Ectodermal cell (in vitro differentiated cells): Measurements from ENCODE around the gene GRPEL2.

Experiments used
- H3K27ac ChIP-seq: 2 replicates; pipeline ENCODE4 v1.7.0; 2013; ENCODE audit warnings: mild to moderate bottlenecking, low read depth, low read length; ENCODE audit not compliant: insufficient read depth, poor library complexity, severe bottlenecking
- H3K27me3 ChIP-seq: 2 replicates; pipeline ENCODE4 v1.7.0; 2013; ENCODE audit warnings: mild to moderate bottlenecking, low read length; ENCODE audit not compliant: insufficient read depth, control insufficient read depth, poor library complexity, severe bottlenecking
- H3K36me3 ChIP-seq: one replicate; pipeline ENCODE4 v1.7.0; 2013; ENCODE audit warnings: low read length; ENCODE audit not compliant: control insufficient read depth, insufficient read depth
- H3K4me1 ChIP-seq: one replicate; pipeline ENCODE4 v1.7.0; 2013; ENCODE audit warnings: low read length; ENCODE audit not compliant: control insufficient read depth, insufficient read depth
- H3K4me3 ChIP-seq: 2 replicates; pipeline ENCODE4 v1.7.0; 2013; ENCODE audit warnings: low read depth, low read length, control low read depth; ENCODE audit not compliant: insufficient read depth
- H3K9me3 ChIP-seq: 2 replicates; pipeline ENCODE4 v1.7.0; 2013; ENCODE audit warnings: mild to moderate bottlenecking, low read length, moderate library complexity; ENCODE audit not compliant: control insufficient read depth
- WGBS, 2 experiments: methylation state at CpG; one replicate each; pipeline ENCODE4 v1.1.7; 2013; ENCODE audit warnings: missing lambda C conversion rate in 2 of 2; 5-methylcytosine and 5-hydroxymethylcytosine counted together

GRPEL2 gene

GRCh38 chr5:149365418-149365817, 20.1 kb downstream of the GRPEL2 start:
- Histone ChIP-seq H3K27me3 (no peaks in the 10 kb centered on the region), H3K4me1 (no peaks in the 10 kb centered on the region), H3K9me3 (no peaks in the 10 kb centered on the region), H3K36me3 (no peaks in the 10 kb centered on the region), H3K27ac (no peak overlapping the region), H3K4me3 (no peak overlapping the region)
- WGBS, 2 experiments, result 90 to 94% methylated on average over 6 of the region's 6 CpGs

DNA sequence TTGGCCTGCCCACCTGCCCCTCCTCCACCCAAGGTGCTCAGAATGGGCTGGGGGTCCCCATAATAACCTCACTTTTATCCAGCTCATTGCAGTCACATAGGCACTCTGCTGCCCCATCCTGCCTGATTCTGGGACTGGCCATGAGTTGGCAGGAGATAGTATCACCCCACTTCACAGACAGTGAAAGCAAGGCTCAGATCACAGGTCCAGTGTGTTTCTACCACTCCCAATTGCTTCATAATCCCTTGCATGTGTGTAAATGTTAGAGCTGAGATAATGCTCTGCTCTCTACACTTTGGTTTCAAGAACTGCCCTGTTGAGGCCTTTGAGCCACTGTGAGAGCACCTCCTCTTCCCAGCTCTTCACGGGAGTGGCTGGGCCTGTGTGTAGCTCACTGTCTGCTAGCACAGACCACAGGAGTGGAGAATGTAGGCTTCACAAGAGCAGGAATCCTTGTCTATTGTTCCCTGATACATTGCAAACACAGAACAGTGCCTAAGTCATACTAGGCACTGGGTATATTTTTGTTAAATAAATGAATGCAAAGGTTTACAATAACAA, 20.9 kb downstream of the GRPEL2 start:
- Histone ChIP-seq H3K4me1 (no peaks in the 10 kb centered on the region), H3K27ac (no peak overlapping the region), H3K9me3 (no peaks in the 10 kb centered on the region), H3K27me3 (no peaks in the 10 kb centered on the region), H3K4me3 (no peak overlapping the region), H3K36me3 (no peaks in the 10 kb centered on the region)
- WGBS, 2 experiments, result 81 to 95% methylated on average over 1 of the region's 1 CpG

DNA sequence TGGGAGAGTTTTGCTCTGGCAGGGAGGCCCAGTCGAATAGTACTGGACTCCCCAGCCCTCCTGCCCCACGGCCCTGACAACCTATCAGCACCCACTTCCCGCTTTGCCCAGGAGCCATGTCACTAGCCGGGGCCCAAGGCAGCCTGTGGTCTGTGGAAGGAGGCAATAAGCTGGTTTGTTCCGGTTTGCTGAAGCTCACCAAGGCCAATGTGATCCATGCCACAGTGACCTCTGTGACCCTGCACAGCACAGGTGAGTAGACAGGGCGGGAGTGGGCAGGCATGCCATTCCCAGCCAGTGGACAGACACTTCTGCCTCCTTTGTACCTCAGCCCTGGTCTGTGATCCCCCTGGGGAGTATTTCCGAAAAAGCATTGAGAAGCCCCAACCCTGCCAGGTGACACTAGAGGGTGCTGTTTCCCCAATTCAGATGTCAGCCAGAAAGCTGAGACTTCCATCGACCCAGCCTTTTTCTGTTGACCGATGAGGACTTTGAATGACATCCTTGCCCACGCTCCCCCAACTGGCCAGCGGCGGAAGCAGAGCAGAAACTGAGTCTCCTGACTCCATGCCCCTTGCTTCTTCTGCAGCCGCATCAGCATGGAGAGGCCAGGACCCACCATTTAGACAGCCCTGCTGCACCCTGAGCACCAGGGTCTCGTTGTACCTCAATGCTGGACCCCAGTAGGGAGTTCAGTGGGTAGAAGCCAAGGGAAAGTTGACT, 22.1 kb downstream of the GRPEL2 start:
- H3K27ac ChIP-seq, result no peak overlapping the region
- H3K27me3 ChIP-seq, result no peaks in the 10 kb centered on the region
- H3K4me3 ChIP-seq, result no peak overlapping the region
- 39% methylated on average over 14 of the region's 14 CpGs for WGBS, 2 experiments
- H3K4me1 ChIP-seq, result no peaks in the 10 kb centered on the region
- H3K9me3 ChIP-seq, result no peaks in the 10 kb centered on the region
- H3K36me3 ChIP-seq, result no peaks in the 10 kb centered on the region

DNA sequence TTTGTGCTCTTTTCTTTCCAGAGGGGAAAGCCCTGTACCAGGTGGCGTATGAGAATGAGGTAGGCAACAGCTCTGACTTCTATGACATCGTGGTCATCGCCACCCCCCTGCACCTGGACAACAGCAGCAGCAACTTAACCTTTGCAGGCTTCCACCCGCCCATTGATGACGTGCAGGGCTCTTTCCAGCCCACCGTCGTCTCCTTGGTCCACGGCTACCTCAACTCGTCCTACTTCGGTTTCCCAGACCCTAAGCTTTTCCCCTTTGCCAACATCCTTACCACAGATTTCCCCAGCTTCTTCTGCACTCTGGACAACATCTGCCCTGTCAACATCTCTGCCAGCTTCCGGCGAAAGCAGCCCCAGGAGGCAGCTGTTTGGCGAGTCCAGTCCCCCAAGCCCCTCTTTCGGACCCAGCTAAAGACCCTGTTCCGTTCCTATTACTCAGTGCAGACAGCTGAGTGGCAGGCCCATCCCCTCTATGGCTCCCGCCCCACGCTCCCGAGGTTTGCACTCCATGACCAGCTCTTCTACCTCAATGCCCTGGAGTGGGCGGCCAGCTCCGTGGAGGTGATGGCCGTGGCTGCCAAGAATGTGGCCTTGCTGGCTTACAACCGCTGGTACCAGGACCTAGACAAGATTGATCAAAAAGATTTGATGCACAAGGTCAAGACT, 22.8 kb downstream of the GRPEL2 start:
- H3K9me3 ChIP-seq, result no peaks in the 10 kb centered on the region
- no peaks in the 10 kb centered on the region for H3K36me3 ChIP-seq
- H3K4me3 ChIP-seq, result no peak overlapping the region
- no peak overlapping the region for H3K27ac ChIP-seq
- WGBS, 2 experiments, result 95 to 96% methylated on average over 22 of the region's 22 CpGs
- H3K27me3 ChIP-seq, result no peaks in the 10 kb centered on the region
- no peaks in the 10 kb centered on the region for H3K4me1 ChIP-seq

DNA sequence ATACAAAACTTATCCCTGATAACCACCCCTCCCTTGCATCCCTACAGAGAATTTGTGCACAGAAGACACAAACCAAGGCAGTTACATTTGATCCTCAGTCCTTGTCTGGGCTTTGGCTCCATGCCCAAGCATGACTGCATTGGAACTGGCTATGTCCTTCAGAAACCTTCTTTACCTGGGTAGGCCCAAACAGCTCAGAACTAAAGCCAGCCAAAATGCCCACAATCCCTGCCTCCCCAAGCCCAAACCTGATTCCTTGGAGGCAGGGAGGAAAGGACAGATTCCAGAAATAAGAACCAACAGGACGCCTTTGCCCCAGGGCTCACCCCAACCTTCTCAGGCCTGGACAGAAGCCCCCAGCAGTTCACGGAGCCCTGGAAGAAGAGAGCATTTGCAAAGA, 25.6 kb downstream of the GRPEL2 start:
- H3K27ac ChIP-seq, result no peak overlapping the region
- H3K4me1 ChIP-seq, result no peaks in the 10 kb centered on the region
- H3K36me3 ChIP-seq, result no peaks in the 10 kb centered on the region
- no peaks in the 10 kb centered on the region for H3K9me3 ChIP-seq
- 73 to 77% methylated on average over 2 of the region's 2 CpGs for WGBS, 2 experiments
- H3K27me3 ChIP-seq, result no peaks in the 10 kb centered on the region
- H3K4me3 ChIP-seq, result no peak overlapping the region

DNA sequence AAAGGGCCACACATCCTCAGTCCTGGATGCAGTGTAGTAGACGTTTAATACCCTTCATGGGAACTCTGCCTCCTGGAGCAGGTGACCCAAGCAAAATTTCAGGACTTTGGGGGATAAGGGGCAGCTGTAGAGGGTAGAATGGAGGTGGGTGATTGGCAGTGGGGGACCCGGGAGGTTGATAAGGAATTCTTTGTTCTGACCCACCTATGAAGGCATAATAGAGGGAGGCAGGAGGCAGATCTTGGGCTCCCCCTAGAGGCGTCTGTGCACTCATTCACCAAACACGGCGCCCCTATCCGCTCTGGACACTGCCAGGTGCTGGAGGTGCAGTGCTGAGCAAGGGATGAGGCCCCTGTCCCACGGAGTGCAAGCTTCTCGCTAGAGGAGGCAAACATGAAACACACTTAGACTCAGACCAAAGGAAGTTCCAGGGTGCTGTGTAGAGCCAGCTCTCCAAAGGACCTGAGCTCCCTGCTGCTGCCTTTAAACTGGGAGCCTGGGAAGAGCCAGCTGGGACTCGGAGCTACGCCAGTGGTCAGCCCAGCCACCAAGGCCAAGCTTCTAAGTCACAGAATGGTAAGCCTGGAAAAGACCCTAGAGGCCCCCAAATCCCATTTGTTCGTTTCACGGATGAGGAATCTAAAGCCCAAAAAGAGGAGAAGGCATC, 26.1 kb downstream of the GRPEL2 start:
- H3K27ac ChIP-seq, result no peak overlapping the region
- H3K4me3 ChIP-seq, result no peak overlapping the region
- 51 to 53% methylated on average over 12 of the region's 12 CpGs for WGBS, 2 experiments
- no peaks in the 10 kb centered on the region for H3K27me3 ChIP-seq
- no peaks in the 10 kb centered on the region for H3K9me3 ChIP-seq
- H3K4me1 ChIP-seq, result no peaks in the 10 kb centered on the region
- no peaks in the 10 kb centered on the region for H3K36me3 ChIP-seq

- H3K27ac ChIP-seq, result no peak overlapping the region
- H3K4me1 ChIP-seq, result no peaks in the 10 kb centered on the region
- H3K4me3 ChIP-seq, result no peak overlapping the region
- WGBS, 2 experiments, result 85 to 91% methylated on average over 4 of the region's 4 CpGs
- H3K36me3 ChIP-seq, result no peaks in the 10 kb centered on the region
- no peaks in the 10 kb centered on the region for H3K27me3 ChIP-seq
- no peaks in the 10 kb centered on the region for H3K9me3 ChIP-seq
Observed at GRCh38 chr5:149372076-149372795, 26.9 kb downstream of the GRPEL2 start.

DNA sequence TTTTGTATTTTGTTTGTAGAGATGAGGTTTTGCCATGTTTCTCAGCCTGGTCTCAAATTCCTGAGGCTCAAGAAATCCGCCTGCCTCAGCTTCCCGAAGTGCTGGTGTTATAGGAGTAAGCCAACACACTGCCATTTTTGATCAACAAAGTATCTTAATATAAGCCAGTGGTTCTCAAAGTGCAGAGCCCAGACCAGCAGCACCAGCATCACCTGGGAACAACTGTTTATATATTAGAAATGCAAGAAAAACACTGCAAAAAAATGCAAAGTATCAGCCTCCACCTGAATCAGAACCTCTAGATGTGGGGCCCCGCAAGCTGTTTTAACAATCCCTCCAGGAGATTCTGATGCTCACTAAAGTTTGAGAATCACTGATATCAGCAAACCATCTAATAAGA, 27.6 kb downstream of the GRPEL2 start:
- H3K4me1 ChIP-seq, result no peaks in the 10 kb centered on the region
- H3K27me3 ChIP-seq, result no peaks in the 10 kb centered on the region
- no peaks in the 10 kb centered on the region for H3K36me3 ChIP-seq
- H3K4me3 ChIP-seq, result no peak overlapping the region
- H3K9me3 ChIP-seq, result no peaks in the 10 kb centered on the region
- no peak overlapping the region for H3K27ac ChIP-seq
- WGBS, 2 experiments, result 91 to 97% methylated on average over 3 of the region's 3 CpGs

- no peaks in the 10 kb centered on the region for H3K27me3 ChIP-seq
- no peaks in the 10 kb centered on the region for H3K4me1 ChIP-seq
- 95 to 96% methylated on average over 20 of the region's 20 CpGs for WGBS, 2 experiments
Observed at GRCh38 chr5:149374303-149374702, 29.0 kb downstream of the GRPEL2 start.

GRCh38 chr5:149374801-149375200, 29.5 kb downstream of the GRPEL2 start:
- H3K36me3 ChIP-seq, result no peaks in the 10 kb centered on the region
- no peaks in the 10 kb centered on the region for H3K9me3 ChIP-seq
- no peak overlapping the region for H3K27ac ChIP-seq
- H3K27me3 ChIP-seq, result no peaks in the 10 kb centered on the region
- no peaks in the 10 kb centered on the region for H3K4me1 ChIP-seq
- 88 to 96% methylated on average over 2 of the region's 3 CpGs for WGBS, 2 experiments
- no peak overlapping the region for H3K4me3 ChIP-seq

More at GRCh38 chr5:149374303-149374702, 29.0 kb downstream of the GRPEL2 start:
- Histone ChIP-seq H3K36me3 (no peaks in the 10 kb centered on the region), H3K27ac (no peak overlapping the region), H3K4me3 (no peak overlapping the region), H3K9me3 (no peaks in the 10 kb centered on the region)
